Liver (tissue), 3 donors: ENCODE measurements around the gene PIP5KL1.

Experiments
- CTCF ChIP-seq: fragments of 150-350 bp; IDR thresholded peaks from 2 replicates; pipeline ENCODE4 v1.5.1; 2017; ENCODE audit warnings: improper control_type of control experiment, low read depth, low read length; ENCODE audit not compliant: missing input control
- GABPA ChIP-seq, 2 donors: IDR thresholded peaks in 1 of 2; conservative IDR thresholded peaks in 1 of 2; 2 replicates each; pipeline ENCODE4 v1.6.1; 2016; ENCODE audit warnings: antibody characterized with exemption in 2 of 2, mild to moderate bottlenecking in 1 of 2, moderate library complexity in 1 of 2
- JUND ChIP-seq, 2 donors: IDR thresholded peaks; 2 replicates each; pipeline ENCODE4 v1.6.1; 2016; ENCODE audit warnings: antibody characterized with exemption in 2 of 2
- YY1 ChIP-seq: IDR thresholded peaks from 2 replicates; pipeline ENCODE4 v1.6.1; 2016; ENCODE audit warnings: antibody characterized with exemption, mild to moderate bottlenecking
- donor health status: healthy.
- donor health status: healthy.

DNA sequence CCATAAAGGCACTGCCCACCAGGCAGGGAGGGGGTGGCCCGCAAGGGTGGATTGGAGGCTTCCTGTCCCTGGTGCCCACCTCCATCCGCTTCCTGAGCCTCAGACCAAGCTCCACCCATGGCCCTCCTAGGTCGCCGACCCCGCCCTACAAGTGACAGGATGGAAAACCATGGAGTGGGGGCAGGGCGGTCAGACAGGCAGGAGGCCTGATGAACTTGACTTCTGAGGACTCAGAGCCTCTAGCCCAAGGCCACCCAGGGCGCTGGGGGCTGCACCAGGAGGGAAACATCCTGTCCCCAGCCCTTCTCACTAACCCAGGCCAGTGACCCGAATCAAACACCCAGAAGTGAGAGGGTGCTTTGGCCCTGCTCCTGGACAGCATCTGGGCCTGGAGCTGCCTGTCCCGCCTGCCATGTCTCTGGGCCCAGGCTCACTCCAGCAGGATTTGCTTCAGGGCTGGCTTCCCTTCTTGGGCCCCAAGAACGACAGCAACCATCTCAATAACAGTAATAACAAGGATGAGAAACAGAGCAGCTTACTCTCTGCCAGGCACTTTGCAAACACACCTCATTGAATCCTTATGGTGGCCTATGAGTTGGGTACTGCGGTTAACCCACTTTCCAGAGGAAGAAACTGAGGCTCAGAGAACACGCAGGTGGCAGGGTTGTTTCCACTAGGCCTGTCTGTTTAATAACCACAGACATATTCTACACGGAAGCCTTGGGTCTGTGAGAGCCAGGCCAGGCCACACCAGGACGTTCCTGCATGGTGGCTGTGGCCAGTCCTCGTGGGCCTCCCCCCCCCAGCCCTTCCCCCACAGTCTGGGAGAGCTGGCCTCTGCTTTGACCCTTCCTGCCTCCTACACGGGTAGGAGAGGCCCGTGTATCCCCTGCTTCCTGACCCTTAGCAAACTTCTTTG, 26.8 kb downstream of the PIP5KL1 start:
- TF ChIP-seq CTCF: no peak
- TF ChIP-seq YY1: no peak
- no peak for TF ChIP-seq JUND (IDR thresholded peaks at IDR 0.05)
- no peak for TF ChIP-seq GABPA (IDR thresholded peaks at IDR 0.05 in 1 of 2, conservative IDR thresholded peaks at IDR 0.05 in 1 of 2)
